ENCODE results near the gene SSX5. TPM values are rescaled to one million over a fixed set of nuclear protein-coding genes. Genes with fewer than 3 reads are reported as not detected.
"Not testable (repeated sequence)": the region's sequence is repeated elsewhere in the genome, so short reads cannot be mapped to it uniquely, and the experiment has no call there.

Gene SSX5
- total RNA-seq = not detected in 2 replicates

- ChIA-PET POLR2A (no interaction called here), CTCF (no interaction called here)
- DNase-seq (no peak), ATAC-seq (ENCODE audit: low read depth) (no peak)
- no peaks in the 10 kb centered on the region for H3K4me1 Mint-ChIP-seq
- H3K27ac Mint-ChIP-seq = no peak within 1 kb of the TSS
- intact Hi-C loops (cut with micrococcal nuclease) = no loop called here
- H3K27me3 Mint-ChIP-seq = no peaks in the 10 kb centered on the region
- H3K9me3 Mint-ChIP-seq = no peaks in the 10 kb centered on the region
- TF ChIP-seq CTCF (IDR thresholded peaks at IDR 0.05) = no peak
- no peaks in the 10 kb centered on the region for H3K36me3 Mint-ChIP-seq (ENCODE audit: low read depth)
- H3K4me3 Mint-ChIP-seq = no peak within 1 kb of the TSS
Observed at GRCh38 chrX:48196745-48197201, at the start of gene SSX5. SSX5 (minus strand) TSS chrX:48196795; CDS start chrX:48195358, 1,437 bp downstream.

- H3K36me3 Mint-ChIP-seq (ENCODE audit: low read depth); H3K27ac Mint-ChIP-seq; H3K27me3 Mint-ChIP-seq; H3K4me3 Mint-ChIP-seq; DNase-seq; POLR2A ChIA-PET; ATAC-seq (ENCODE audit: low read depth); intact Hi-C loops (cut with micrococcal nuclease); CTCF ChIA-PET; H3K4me1 Mint-ChIP-seq; H3K9me3 Mint-ChIP-seq: not testable (repeated sequence)
Observed at GRCh38 chrX:48224196-48224595, 27.6 kb upstream of the SSX5 start.

- not testable (repeated sequence) for H3K27me3 Mint-ChIP-seq
Observed at GRCh38 chrX:48214341-48214740, 17.7 kb upstream of the SSX5 start.

GRCh38 chrX:48190024-48190423, 6.6 kb downstream of the SSX5 start:
- intact Hi-C loops (cut with micrococcal nuclease); H3K27ac Mint-ChIP-seq; DNase-seq; H3K4me1 Mint-ChIP-seq; H3K27me3 Mint-ChIP-seq; H3K36me3 Mint-ChIP-seq (ENCODE audit: low read depth); POLR2A ChIA-PET; CTCF ChIA-PET; H3K9me3 Mint-ChIP-seq; H3K4me3 Mint-ChIP-seq; ATAC-seq (ENCODE audit: low read depth): not testable (repeated sequence)

More at GRCh38 chrX:48214341-48214740, 17.7 kb upstream of the SSX5 start:
- H3K36me3 Mint-ChIP-seq (ENCODE audit: low read depth); H3K4me3 Mint-ChIP-seq; H3K27ac Mint-ChIP-seq; ATAC-seq (ENCODE audit: low read depth); DNase-seq; H3K9me3 Mint-ChIP-seq; H3K4me1 Mint-ChIP-seq; intact Hi-C loops (cut with micrococcal nuclease); CTCF ChIA-PET; POLR2A ChIA-PET: not testable (repeated sequence)

GRCh38 chrX:48181882-48182281, 14.7 kb downstream of the SSX5 start:
- intact Hi-C loops (cut with micrococcal nuclease); H3K9me3 Mint-ChIP-seq; H3K4me3 Mint-ChIP-seq; POLR2A ChIA-PET; DNase-seq; ATAC-seq (ENCODE audit: low read depth); H3K4me1 Mint-ChIP-seq; CTCF ChIA-PET; H3K27me3 Mint-ChIP-seq; H3K36me3 Mint-ChIP-seq (ENCODE audit: low read depth); H3K27ac Mint-ChIP-seq: not testable (repeated sequence)

GRCh38 chrX:48180811-48181210, 15.8 kb downstream of the SSX5 start:
- Mint-ChIP-seq H3K4me1 (no peaks in the 10 kb centered on the region), H3K9me3 (no peaks in the 10 kb centered on the region), H3K27me3 (peaks cover 3% of the 10 kb centered on the region), H3K4me3 (no peak overlapping the region), H3K27ac (no peak overlapping the region), H3K36me3 (ENCODE audit: low read depth) (no peaks in the 10 kb centered on the region)
- POLR2A ChIA-PET = no interaction called here
- no peak for ATAC-seq (ENCODE audit: low read depth)
- intact Hi-C loops (cut with micrococcal nuclease) = no loop called here
- TF ChIP-seq CTCF (IDR thresholded peaks at IDR 0.05) = no peak
- CTCF ChIA-PET = interaction anchor here (0.5 kb wide), 1 partner anchor 16 kb away, joined by 3 read pairs; no protein-coding TSS in a partner anchor
- DNase-seq = no peak

GRCh38 chrX:48179691-48180090, 16.9 kb downstream of the SSX5 start:
- ChIA-PET POLR2A (no interaction called here), CTCF (no interaction called here)
- Mint-ChIP-seq H3K27ac (no peak overlapping the region), H3K27me3 (no peaks in the 10 kb centered on the region), H3K4me1 (no peaks in the 10 kb centered on the region), H3K9me3 (no peaks in the 10 kb centered on the region), H3K36me3 (ENCODE audit: low read depth) (no peaks in the 10 kb centered on the region), H3K4me3 (no peak overlapping the region)
- no peak for TF ChIP-seq CTCF (IDR thresholded peaks at IDR 0.05)
- intact Hi-C loops (cut with micrococcal nuclease) = no loop called here
- no peak for ATAC-seq (ENCODE audit: low read depth)
- DNase-seq = no peak

GRCh38 chrX:48166322-48166721, 30.3 kb downstream of the SSX5 start:
- intact Hi-C loops (cut with micrococcal nuclease); H3K27me3 Mint-ChIP-seq; POLR2A ChIA-PET: not testable (repeated sequence)

More at GRCh38 chrX:48166322-48166721, 30.3 kb downstream of the SSX5 start:
- H3K27ac Mint-ChIP-seq; CTCF ChIA-PET; H3K4me1 Mint-ChIP-seq; H3K9me3 Mint-ChIP-seq; DNase-seq; H3K4me3 Mint-ChIP-seq; ATAC-seq (ENCODE audit: low read depth); H3K36me3 Mint-ChIP-seq (ENCODE audit: low read depth): not testable (repeated sequence)
